Subcutaneous adipose tissue (tissue), 4 donors: Measurements from ENCODE around the gene SIDT2. TPM values are rescaled to one million over a fixed set of nuclear protein-coding genes. Genes with fewer than 3 reads are reported as not detected.

Experiments
- total RNA-seq, 4 donors: library from RNA; depleted of rRNA; stranded (reverse); fragments of >200 nt; gene quantifications; one replicate each; pipeline ENCODE4 v1.1.0, GENCODE V29; 2016
- TF ChIP-seq, protein P1 (sequence below): fragments of 450-650 bp; IDR thresholded peaks from one replicate; pipeline ENCODE4 v1.5.1; 2016; ENCODE audit warnings: low read depth, mild to moderate bottlenecking, control low read depth, antibody characterized with exemption, moderate library complexity

Gene SIDT2
- total RNA-seq, 4 donors from 2014 or later = 68.9 to 115 (median 90.3) TPM

DNA sequence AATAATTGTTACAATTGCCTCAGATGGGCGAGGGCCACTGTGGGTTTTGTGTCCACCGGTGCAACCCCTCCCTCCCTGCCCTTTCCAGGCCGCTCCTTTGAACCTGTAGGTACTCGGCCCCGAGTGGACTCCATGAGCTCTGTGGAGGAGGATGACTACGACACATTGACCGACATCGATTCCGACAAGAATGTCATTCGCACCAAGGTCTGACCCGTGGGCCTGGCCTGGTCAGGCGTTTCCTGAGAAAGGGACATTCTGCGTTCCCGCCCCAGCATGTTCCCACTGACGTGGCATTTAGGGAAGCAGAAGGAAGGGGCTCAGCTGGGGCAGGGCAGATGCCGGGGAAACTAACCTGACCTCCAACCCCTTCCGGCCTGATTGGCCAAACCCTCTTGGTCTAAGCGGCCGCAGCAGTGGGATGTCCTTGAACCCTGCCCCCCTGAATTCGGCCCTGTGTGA, 10.1 kb downstream of the SIDT2 start:
- TF ChIP-seq, protein P1, sequence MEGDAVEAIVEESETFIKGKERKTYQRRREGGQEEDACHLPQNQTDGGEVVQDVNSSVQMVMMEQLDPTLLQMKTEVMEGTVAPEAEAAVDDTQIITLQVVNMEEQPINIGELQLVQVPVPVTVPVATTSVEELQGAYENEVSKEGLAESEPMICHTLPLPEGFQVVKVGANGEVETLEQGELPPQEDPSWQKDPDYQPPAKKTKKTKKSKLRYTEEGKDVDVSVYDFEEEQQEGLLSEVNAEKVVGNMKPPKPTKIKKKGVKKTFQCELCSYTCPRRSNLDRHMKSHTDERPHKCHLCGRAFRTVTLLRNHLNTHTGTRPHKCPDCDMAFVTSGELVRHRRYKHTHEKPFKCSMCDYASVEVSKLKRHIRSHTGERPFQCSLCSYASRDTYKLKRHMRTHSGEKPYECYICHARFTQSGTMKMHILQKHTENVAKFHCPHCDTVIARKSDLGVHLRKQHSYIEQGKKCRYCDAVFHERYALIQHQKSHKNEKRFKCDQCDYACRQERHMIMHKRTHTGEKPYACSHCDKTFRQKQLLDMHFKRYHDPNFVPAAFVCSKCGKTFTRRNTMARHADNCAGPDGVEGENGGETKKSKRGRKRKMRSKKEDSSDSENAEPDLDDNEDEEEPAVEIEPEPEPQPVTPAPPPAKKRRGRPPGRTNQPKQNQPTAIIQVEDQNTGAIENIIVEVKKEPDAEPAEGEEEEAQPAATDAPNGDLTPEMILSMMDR = no peak

DNA sequence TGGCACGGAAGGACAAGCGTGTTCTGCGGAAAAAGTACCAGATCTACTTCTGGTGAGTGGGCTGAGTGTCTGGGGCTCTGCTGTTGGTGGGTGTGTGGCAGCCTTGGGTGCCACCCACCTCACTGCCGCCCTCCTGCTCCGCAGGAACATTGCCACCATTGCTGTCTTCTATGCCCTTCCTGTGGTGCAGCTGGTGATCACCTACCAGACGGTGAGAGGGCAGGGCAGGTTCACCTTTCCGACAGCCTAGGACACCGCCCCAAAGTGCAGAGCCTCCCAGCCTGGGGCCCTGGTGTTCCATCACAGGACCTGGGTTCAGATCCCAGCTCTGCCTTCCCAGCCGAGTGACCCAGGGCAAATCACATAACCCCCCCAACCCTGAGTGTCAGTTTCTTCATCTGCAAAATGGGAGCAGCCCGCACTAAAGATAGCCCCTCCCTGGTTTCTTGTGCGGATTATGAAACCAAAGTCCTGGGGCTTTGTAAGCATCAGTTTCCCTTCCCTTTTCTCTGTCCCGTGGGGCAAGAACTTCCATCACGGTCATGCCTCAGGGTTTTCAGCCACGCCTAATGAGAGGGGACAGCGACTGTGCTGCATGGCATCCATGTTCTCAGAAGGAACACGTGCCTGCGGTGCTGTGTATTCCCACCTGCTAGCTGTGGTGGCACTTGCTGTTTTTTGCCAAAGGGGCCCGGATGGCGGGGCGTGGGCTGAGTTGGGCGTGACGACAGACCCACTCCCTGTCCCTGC, 10.8 kb downstream of the SIDT2 start:
- TF ChIP-seq, protein P1 = no peak

GRCh38 chr11:117189941-117190544, 11.5 kb downstream of the SIDT2 start:
- TF ChIP-seq, protein P1 = no peak

DNA sequence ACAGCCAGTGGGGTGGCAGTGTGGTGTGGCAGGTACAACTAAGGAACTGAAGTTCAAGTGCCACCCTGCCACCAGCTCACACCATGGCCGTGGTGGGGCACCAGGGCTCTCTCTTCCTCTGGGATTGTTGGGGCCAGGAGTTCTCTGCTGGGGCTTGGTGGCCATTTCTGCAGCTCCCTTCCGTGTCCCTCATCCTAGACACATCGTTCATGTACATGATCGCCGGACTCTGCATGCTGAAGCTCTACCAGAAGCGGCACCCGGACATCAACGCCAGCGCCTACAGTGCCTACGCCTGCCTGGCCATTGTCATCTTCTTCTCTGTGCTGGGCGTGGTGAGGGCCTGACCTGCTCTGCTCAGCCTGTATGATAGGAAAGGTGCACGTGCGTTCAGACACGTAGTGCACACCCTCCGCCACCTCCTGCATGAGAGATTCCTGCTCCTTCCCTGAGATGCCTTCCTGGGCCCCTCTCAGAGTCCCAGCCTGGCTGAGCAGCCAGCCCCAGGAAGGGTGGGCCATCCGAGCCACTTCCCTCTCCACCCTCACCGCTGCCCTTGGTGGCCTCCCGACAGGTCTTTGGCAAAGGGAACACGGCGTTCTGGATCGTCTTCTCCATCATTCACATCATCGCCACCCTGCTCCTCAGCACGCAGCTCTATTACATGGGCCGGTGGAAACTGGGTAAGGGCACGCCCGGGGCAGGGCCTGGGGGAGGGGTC, 13.3 kb downstream of the SIDT2 start:
- TF ChIP-seq, protein P1 = no peak

- TF ChIP-seq, protein P1 = no peak
Measured at GRCh38 chr11:117192401-117192875, 13.9 kb downstream of the SIDT2 start.

DNA sequence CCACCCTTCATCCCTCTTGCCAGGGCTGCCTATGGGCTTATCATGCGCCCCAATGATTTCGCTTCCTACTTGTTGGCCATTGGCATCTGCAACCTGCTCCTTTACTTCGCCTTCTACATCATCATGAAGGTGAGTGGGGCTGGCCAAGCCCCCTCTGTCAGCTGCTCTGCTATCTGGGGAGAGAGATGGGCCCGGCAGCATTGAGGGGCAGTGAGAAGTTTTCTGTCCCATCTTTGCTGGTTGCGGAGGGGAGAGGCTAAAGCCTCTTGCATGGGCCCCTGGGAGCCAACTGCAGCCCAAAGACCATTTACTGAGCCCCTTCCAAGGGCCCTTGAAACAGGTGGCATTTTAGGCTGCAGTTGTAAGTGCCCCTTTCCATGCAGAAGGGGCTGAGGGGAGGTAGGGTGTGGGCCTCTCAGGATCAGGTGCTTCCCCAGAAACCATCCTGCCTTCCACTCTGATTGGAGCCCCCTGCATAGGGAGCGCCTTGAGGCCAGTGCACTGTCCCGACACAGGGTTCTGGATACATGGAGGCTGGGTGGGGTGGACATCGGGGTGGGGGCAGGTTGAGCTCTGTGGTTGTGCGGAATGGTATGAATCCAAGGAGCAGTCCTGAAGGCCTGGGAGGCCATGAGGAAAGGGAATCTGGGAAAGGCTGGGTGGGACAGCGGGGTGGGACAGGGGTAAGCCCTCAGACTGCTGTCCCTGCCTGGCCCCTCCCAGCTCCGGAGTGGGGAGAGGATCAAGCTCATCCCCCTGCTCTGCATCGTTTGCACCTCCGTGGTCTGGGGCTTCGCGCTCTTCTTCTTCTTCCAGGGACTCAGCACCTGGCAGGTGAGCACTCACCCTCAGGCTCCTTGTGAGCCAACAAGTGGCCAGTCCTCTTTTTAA, 14.8 kb downstream of the SIDT2 start:
- TF ChIP-seq, protein P1 = no peak
